ENCODE results near the gene MSMP. TPM values are rescaled to one million over a fixed set of nuclear protein-coding genes. Genes with fewer than 3 reads are reported as not detected.

The MSMP gene
- total RNA-seq, 4 donors from 2014 or later, result not detected

DNA sequence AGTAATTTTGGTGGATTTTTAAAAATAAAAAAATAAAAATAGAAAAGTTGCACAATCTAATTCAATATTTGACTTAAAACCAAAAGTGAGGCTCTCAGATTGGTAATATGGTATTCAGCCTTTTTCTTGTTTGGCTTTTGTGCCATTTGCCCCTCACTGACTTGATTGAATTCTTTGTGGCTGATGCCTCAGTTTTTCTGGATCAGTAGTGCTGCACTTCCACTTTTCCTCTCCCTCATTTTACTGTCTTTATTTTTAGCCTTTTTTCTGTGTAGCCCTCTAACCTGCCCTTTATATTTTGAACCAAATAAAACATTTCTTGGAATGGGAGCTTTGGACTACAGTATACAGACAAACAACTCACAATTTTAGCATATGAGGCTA, 3.8 kb upstream of the MSMP start:
- TF ChIP-seq POLR2AphosphoS5 (IDR thresholded peaks at IDR 0.05) (no peak), POLR2A (IDR thresholded peaks at IDR 0.05) (no peak), EP300 (IDR thresholded peaks at IDR 0.05; ENCODE audit: low read depth) (no peak)
- TF ChIP-seq, protein P1, sequence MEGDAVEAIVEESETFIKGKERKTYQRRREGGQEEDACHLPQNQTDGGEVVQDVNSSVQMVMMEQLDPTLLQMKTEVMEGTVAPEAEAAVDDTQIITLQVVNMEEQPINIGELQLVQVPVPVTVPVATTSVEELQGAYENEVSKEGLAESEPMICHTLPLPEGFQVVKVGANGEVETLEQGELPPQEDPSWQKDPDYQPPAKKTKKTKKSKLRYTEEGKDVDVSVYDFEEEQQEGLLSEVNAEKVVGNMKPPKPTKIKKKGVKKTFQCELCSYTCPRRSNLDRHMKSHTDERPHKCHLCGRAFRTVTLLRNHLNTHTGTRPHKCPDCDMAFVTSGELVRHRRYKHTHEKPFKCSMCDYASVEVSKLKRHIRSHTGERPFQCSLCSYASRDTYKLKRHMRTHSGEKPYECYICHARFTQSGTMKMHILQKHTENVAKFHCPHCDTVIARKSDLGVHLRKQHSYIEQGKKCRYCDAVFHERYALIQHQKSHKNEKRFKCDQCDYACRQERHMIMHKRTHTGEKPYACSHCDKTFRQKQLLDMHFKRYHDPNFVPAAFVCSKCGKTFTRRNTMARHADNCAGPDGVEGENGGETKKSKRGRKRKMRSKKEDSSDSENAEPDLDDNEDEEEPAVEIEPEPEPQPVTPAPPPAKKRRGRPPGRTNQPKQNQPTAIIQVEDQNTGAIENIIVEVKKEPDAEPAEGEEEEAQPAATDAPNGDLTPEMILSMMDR (IDR thresholded peaks at IDR 0.05), result no peak
- Histone ChIP-seq H3K27ac (peak overlapping the region; percentile 91 to 97 (median 93)), H3K9me3 (no peaks in the 10 kb centered on the region), H3K27me3 (no peaks in the 10 kb centered on the region), H3K36me3 (peaks cover 0 to 11% (median 5%) of the 10 kb centered on the region in 4 donors), H3K4me3 (peak overlapping the region in 3 of 4 donors; percentile 49 to 74 (median 65)), H3K4me1 (peaks cover 11 to 47% (median 16%) of the 10 kb centered on the region in 4 donors)
- intact Hi-C loops (cut with DNase I; ENCODE audit: low total_unique reads), result no loop called here
- in situ Hi-C loops (cut with MboI; ENCODE audit: low pct_ligation_motif_present in 1 of 4, low pct_unique_long_range_greater_than_20kb in 1 of 4, low sequenced_read_pairs in 3 of 4), result no loop called here
- no peak for DNase-seq

DNA sequence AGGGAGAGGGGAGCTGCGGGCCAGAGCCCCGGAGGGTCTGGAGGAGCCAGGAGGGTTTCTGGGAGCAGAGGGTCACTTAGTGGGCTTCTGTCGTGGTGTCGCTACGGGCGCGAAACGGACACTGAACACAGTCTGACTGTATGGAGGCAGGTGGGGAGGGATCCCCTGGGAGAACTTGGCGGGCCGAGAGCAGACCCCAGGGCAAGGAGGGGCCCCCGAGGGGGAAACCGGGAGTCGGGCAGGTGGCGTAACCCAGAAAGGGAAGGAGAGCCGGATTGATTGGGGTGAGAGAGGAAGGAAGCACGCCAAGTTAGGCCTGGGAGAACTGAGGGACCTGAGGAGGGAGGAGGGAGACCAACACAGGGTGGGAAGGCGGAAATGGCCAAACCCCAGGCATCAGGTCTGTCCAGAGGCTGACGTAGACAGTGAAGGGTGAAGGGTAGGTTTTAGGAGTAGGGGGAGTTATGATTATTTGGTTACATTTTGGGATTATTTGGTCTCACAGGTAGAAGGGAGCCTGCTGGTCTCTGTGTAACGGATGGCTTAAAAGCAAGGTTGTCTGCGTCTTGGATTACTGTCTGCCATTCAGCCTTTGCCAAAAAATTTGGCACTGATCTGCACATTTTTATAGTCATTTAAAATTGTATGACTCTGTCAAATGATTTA, 3.3 kb upstream of the MSMP start:
- peak; percentile 66 for DNase-seq
- Histone ChIP-seq H3K27ac (peak overlapping the region; percentile 91 to 97 (median 93)), H3K4me3 (peak overlapping the region; percentile 49 to 89 (median 70)), H3K9me3 (no peaks in the 10 kb centered on the region), H3K27me3 (no peaks in the 10 kb centered on the region), H3K36me3 (peaks cover 0 to 15% (median 7%) of the 10 kb centered on the region in 4 donors), H3K4me1 (peaks cover 11 to 42% (median 16%) of the 10 kb centered on the region in 4 donors)
- TF ChIP-seq, protein P1 (IDR thresholded peaks at IDR 0.05), result no peak
- peak; percentile 66 for TF ChIP-seq POLR2A (IDR thresholded peaks at IDR 0.05)
- no peak for TF ChIP-seq EP300 (IDR thresholded peaks at IDR 0.05; ENCODE audit: low read depth)
- peak; percentile 7 to 57 (median 53) for TF ChIP-seq POLR2AphosphoS5 (IDR thresholded peaks at IDR 0.05)
- WGBS, 2 donors (ENCODE audit: low coverage in 1 of 2), result 0 to 3% methylated on average over 5 to 20 of the region's 20 CpGs
- intact Hi-C loops (cut with DNase I; ENCODE audit: low total_unique reads) (no loop called here), in situ Hi-C loops (cut with MboI; ENCODE audit: low pct_ligation_motif_present in 1 of 4, low pct_unique_long_range_greater_than_20kb in 1 of 4, low sequenced_read_pairs in 3 of 4) (no loop called here)

DNA sequence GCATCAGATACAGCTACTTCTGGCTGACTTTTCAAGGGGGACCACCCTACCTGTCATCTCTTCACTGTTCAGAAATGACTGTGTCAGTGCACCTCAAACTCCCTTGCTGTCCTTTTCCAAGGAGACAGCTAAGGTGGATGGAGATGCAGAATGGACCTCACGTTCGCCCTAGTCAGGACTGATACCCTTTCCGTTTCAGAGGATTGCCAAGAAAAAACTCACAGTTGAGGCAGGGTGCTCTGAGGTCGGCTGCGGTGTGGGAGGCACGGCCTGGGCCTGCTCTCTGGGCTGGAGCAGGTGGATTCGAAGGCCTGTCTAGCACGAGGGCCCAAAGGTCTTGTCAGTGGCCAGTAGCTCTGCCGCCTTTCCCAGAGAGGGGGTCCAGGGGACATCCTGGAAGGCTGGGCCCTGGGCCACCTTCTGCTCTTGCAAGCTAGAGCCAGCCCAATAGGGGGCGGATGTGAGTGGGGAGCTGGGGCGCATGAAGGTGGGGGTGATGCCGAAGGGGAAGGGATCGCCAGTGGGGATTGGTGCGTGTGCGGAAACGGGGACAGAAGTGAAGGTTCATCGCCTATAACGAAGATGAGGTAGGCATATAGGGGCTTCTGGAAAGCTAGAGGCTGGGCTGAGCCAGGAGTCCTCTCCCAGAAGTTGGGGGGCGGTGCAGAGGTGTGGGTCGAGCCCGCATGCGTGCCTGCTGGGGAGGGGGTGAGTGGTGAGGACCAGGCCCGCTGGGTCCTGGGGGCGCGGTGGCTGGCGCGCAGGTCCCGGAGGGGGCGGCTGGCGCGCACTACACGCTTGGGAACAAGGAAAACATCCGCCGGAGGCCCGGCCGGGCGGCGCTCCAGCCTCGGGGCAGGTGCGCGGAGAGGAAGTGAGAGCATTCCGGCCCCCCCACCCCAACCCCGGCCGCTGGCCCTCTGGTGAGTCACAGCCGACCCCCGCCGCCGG, 2.5 kb upstream of the MSMP start:
- peaks cover 11 to 36% (median 16%) of the 10 kb centered on the region in 4 donors for H3K4me1 ChIP-seq
- 9 to 17% methylated on average over 5 to 48 of the region's 48 CpGs for WGBS, 2 donors (ENCODE audit: low coverage in 1 of 2)
- in situ Hi-C loops (cut with MboI; ENCODE audit: low pct_ligation_motif_present in 1 of 4, low pct_unique_long_range_greater_than_20kb in 1 of 4, low sequenced_read_pairs in 3 of 4), result no loop called here
- H3K9me3 ChIP-seq, result no peaks in the 10 kb centered on the region
- H3K27ac ChIP-seq, result peak overlapping the region; percentile 91 to 97 (median 93)
- peaks cover 0 to 23% (median 7%) of the 10 kb centered on the region in 4 donors for H3K36me3 ChIP-seq
- H3K4me3 ChIP-seq, result peak overlapping the region; percentile 49 to 89 (median 70)
- TF ChIP-seq EP300 (IDR thresholded peaks at IDR 0.05; ENCODE audit: low read depth) (no peak), POLR2A (IDR thresholded peaks at IDR 0.05) (peak; percentile 34), POLR2AphosphoS5 (IDR thresholded peaks at IDR 0.05) (peak in 1 of 3 donors; percentile 9)
- TF ChIP-seq, protein P1 (IDR thresholded peaks at IDR 0.05), result peak; percentile 68 to 91 (median 76)
- peak; percentile 83 for DNase-seq
- no peaks in the 10 kb centered on the region for H3K27me3 ChIP-seq
- intact Hi-C loops (cut with DNase I; ENCODE audit: low total_unique reads), result no loop called here

DNA sequence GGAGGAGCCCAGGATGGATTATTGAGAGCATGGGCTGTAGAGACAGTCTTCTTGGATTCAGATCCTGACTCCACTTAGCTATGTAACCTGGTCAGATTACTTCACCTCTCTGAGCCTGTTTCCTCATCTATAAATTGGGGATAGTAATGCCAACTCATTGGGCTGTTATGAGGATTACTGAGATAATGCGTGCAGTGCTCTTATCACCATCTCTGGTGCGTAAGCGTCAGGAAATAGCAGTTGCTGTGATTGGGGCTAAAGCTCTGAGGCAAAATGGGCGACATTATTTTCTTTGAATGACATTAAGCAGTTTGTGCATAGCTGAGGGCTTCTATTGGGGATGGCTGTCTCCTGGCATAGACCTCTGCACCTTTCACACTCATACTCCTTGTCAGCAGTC, 995 bp upstream of the MSMP start:
- Histone ChIP-seq H3K27ac (no peak overlapping the region), H3K27me3 (no peaks in the 10 kb centered on the region), H3K9me3 (no peaks in the 10 kb centered on the region), H3K4me1 (peaks cover 11 to 31% (median 21%) of the 10 kb centered on the region in 4 donors), H3K4me3 (no peak overlapping the region), H3K36me3 (peaks cover 0 to 24% (median 10%) of the 10 kb centered on the region in 4 donors)
- DNase-seq, result no peak
- 97% methylated on average over 4 of the region's 4 CpGs; no CpG with 5 or more reads in 1 of the 2 donors for WGBS, 2 donors (ENCODE audit: low coverage in 1 of 2)
- TF ChIP-seq, protein P1 (IDR thresholded peaks at IDR 0.05), result no peak
- no peak for TF ChIP-seq POLR2A (IDR thresholded peaks at IDR 0.05)
- TF ChIP-seq EP300 (IDR thresholded peaks at IDR 0.05; ENCODE audit: low read depth), result no peak
- TF ChIP-seq POLR2AphosphoS5 (IDR thresholded peaks at IDR 0.05), result no peak
- intact Hi-C loops (cut with DNase I; ENCODE audit: low total_unique reads) (no loop called here), in situ Hi-C loops (cut with MboI; ENCODE audit: low pct_ligation_motif_present in 1 of 4, low pct_unique_long_range_greater_than_20kb in 1 of 4, low sequenced_read_pairs in 3 of 4) (no loop called here)
